GM21381 (cell line): Measurements from ENCODE around the gene CORIN.

ENCODE experiments used
- ATAC-seq: cut with Tn5 transposase; IDR thresholded peaks from one replicate; pipeline ENCODE4 v1.9.1; 2021; ENCODE audit warnings: mild to moderate bottlenecking, moderate library complexity; ENCODE audit not compliant: unreplicated experiment

The CORIN gene

GRCh38 chr4:47647544-47647943 lies 190.3 kb downstream of the CORIN start:
- ATAC-seq = no peak

GRCh38 chr4:47647029-47647428 lies 190.8 kb downstream of the CORIN start:
- no peak for ATAC-seq

GRCh38 chr4:47646372-47646771 lies 191.5 kb downstream of the CORIN start:
- ATAC-seq = no peak

- no peak for ATAC-seq
These were observed 194.0 kb downstream of the CORIN start for GRCh38 chr4:47643845-47644244.

- ATAC-seq = no peak
These were observed 194.7 kb downstream of the CORIN start for GRCh38 chr4:47642985-47643760.

- ATAC-seq = no peak
These were observed 195.6 kb downstream of the CORIN start for GRCh38 chr4:47642191-47642830.

- ATAC-seq = no peak
These were observed 196.1 kb downstream of the CORIN start for GRCh38 chr4:47641755-47642154.

GRCh38 chr4:47640911-47641310 lies 197.0 kb downstream of the CORIN start:
- ATAC-seq = no peak

GRCh38 chr4:47639531-47639930 lies 198.3 kb downstream of the CORIN start:
- ATAC-seq = no peak

- no peak for ATAC-seq
These were observed 206.7 kb downstream of the CORIN start for GRCh38 chr4:47631161-47631560.

- ATAC-seq = no peak
These were observed 213.8 kb downstream of the CORIN start for GRCh38 chr4:47624031-47624441.

GRCh38 chr4:47621181-47621580 lies 216.7 kb downstream of the CORIN start:
- ATAC-seq = no peak

- no peak for ATAC-seq
These were observed 218.2 kb downstream of the CORIN start for GRCh38 chr4:47619691-47620090.

- peak; percentile 66 for ATAC-seq
These were observed 220.3 kb downstream of the CORIN start for GRCh38 chr4:47617607-47618006.

- ATAC-seq = no peak
These were observed 222.5 kb downstream of the CORIN start for GRCh38 chr4:47615385-47615784.

- ATAC-seq = no peak
These were observed 225.5 kb downstream of the CORIN start for GRCh38 chr4:47612116-47613023.

GRCh38 chr4:47606482-47606881 lies 231.4 kb downstream of the CORIN start:
- ATAC-seq = no peak

- ATAC-seq = no peak
These were observed 239.0 kb downstream of the CORIN start for GRCh38 chr4:47598896-47599295.

GRCh38 chr4:47598320-47598719 lies 239.5 kb downstream of the CORIN start:
- ATAC-seq = no peak

- no peak for ATAC-seq
These were observed 240.2 kb downstream of the CORIN start for GRCh38 chr4:47597696-47598095.

GRCh38 chr4:47590325-47590724 lies 247.5 kb downstream of the CORIN start:
- ATAC-seq = no peak
